Lower leg skin (tissue), 4 donors: ENCODE data around the gene FGD6. TPM values are rescaled to one million over a fixed set of nuclear protein-coding genes. Genes with fewer than 3 reads are reported as not detected.
A peak's percentile ranks its signal among the peaks of the same experiment; 100 is the strongest.

Source experiments
- DNase-seq, 2 donors: peaks; one replicate each; pipeline ENCODE4 v3.0.0-alpha.2; 2019; ENCODE audit warnings: low spot score in 2 of 2
- H3K4me3 ChIP-seq: fragments of 200-600 bp; sonication (generic); 2 replicates; pipeline ENCODE4 v1.5.1; 2017; ENCODE audit warnings: mild to moderate bottlenecking, low read depth; ENCODE audit not compliant: poor library complexity, severe bottlenecking
- POLR2A ChIP-seq, 2 donors: fragments of 450-650 bp; IDR thresholded peaks; one replicate each; pipeline ENCODE4 v1.6.1; 2016 to 2017; ENCODE audit warnings: antibody characterized with exemption in 2 of 2, mild to moderate bottlenecking in 1 of 2, moderate library complexity in 1 of 2
- WGBS, 2 donors: methylation state at CpG; one replicate each; pipeline ENCODE4 v1.1.5; 2018; 5-methylcytosine and 5-hydroxymethylcytosine counted together
- intact Hi-C: fragments of 100-400 bp; cut with DNase I; formaldehyde crosslinking; loops from one replicate; pipeline ENCODE4 v1.15.0; 2023; ENCODE audit warnings: low total_unique reads
- total RNA-seq, 4 donors: library from RNA; depleted of rRNA; stranded (reverse); fragments of >200 nt; gene quantifications; one replicate each; pipeline ENCODE4 v1.1.0, GENCODE V29; 2016
- TF ChIP-seq, protein P1 (sequence below), 3 donors: fragments of 450-650 bp; IDR thresholded peaks; one replicate each; pipeline ENCODE4 v1.5.1; 2016; ENCODE audit warnings: antibody characterized with exemption in 3 of 3, mild to moderate bottlenecking in 3 of 3, moderate library complexity in 2 of 3

The FGD6 gene
- total RNA-seq, 4 donors from 2014 or later = 13.9 to 19.1 (median 14.7) TPM

- WGBS, 2 donors = 1% methylated on average over 38 to 50 of the region's 99 CpGs
- TF ChIP-seq POLR2A (IDR thresholded peaks at IDR 0.05) = no peak
- TF ChIP-seq, protein P1, sequence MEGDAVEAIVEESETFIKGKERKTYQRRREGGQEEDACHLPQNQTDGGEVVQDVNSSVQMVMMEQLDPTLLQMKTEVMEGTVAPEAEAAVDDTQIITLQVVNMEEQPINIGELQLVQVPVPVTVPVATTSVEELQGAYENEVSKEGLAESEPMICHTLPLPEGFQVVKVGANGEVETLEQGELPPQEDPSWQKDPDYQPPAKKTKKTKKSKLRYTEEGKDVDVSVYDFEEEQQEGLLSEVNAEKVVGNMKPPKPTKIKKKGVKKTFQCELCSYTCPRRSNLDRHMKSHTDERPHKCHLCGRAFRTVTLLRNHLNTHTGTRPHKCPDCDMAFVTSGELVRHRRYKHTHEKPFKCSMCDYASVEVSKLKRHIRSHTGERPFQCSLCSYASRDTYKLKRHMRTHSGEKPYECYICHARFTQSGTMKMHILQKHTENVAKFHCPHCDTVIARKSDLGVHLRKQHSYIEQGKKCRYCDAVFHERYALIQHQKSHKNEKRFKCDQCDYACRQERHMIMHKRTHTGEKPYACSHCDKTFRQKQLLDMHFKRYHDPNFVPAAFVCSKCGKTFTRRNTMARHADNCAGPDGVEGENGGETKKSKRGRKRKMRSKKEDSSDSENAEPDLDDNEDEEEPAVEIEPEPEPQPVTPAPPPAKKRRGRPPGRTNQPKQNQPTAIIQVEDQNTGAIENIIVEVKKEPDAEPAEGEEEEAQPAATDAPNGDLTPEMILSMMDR (IDR thresholded peaks at IDR 0.05) = peak in 1 of 3 donors; percentile 32
Observed at GRCh38 chr12:95072900-95073697, 144.2 kb downstream of the FGD6 start, which contains the start of gene NR2C1. TSS of gene NR2C1 (minus strand) at chr12:95073618. CDS start at chr12:95067384, 6,234 bp downstream.

DNA sequence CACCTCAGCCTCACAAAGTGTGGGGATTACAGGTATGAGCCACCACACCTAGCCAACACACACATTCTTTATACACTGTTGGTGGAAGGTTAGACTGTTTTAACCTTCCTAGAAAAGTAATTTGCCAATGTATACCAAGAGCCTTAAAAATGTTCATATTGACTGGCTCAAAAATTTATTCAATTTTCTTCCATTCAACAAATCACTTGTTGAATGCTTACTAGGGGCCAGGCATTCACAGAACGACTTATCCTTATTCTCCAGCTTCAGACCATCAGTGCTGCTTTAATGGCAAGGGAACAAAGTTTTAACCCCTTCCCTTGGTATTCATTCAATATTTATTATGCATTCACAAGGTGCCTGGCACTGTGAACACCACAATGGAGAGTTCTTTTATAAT is 146.9 kb downstream of the FGD6 start:
- intact Hi-C loops = no loop called here
- no peak overlapping the region for H3K4me3 ChIP-seq
- no peak for DNase-seq
- 92 to 97% methylated on average over 1 of the region's 1 CpG for WGBS, 2 donors
- TF ChIP-seq POLR2A (IDR thresholded peaks at IDR 0.05) = no peak
- TF ChIP-seq, protein P1 (IDR thresholded peaks at IDR 0.05) = no peak

More at GRCh38 chr12:95072900-95073697, 144.2 kb downstream of the FGD6 start, which contains the start of gene NR2C1:
- intact Hi-C loops = no loop called here
- peak within 1 kb of the TSS; percentile 93 for H3K4me3 ChIP-seq
- DNase-seq = peak; percentile 88 to 97

DNA sequence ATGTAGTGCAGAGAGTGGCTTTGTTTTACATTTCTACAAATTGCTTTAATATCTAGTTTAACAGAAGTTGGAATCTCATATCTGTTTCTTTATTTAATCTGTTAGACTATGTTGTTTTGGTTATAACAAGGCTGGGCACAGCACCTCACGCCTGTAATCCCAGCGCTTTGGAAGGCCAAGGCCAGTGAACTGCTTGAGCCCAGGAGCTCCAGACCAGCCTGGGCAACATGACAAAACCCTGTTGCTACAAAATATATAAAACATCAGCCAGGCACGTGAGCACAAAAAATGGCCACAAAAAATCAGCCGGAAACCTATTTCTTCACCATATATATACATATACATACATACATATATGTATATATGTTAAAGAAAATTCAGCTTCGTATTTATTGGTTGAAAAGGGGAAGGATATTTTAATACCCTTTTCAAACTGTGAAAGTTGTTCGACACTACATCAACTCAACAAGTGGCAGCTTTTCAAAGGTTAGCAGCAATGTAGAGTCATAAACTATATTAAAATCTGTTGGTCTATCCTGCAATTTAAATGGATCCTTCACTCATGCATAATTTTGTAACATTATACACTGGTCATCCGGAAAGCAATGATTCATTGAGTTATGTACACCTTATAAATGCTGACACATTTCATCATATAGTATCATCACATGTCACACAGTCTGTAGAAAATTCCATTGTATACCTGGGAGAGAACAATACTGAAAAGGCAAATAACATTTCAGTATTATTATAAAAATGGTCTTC is 151.0 kb downstream of the FGD6 start:
- no peak overlapping the region for H3K4me3 ChIP-seq
- DNase-seq = no peak
- TF ChIP-seq, protein P1 (IDR thresholded peaks at IDR 0.05) = no peak
- no peak for TF ChIP-seq POLR2A (IDR thresholded peaks at IDR 0.05)
- WGBS, 2 donors = 93 to 95% methylated on average over 7 of the region's 7 CpGs
- intact Hi-C loops = no loop called here

DNA sequence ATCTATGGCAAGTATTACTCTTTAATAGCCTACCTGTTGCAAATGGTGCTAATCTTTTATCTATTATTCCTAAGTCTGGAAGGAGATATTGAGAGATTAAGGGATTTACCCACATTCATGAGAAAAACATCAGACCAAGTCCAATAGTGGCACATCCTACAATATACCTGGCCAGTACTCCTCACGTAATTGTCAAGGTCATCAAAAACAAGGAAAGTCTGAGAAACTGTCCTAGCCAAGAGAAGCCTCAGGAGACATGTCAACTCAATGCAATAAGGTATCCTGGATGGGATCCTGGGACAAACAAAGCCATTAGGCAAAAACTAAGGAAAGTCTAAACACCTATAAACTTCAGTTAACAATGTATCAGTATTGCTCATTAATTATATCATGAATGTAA is 156.3 kb downstream of the FGD6 start:
- no peak for DNase-seq
- no peak overlapping the region for H3K4me3 ChIP-seq
- TF ChIP-seq, protein P1 (IDR thresholded peaks at IDR 0.05) = no peak
- no peak for TF ChIP-seq POLR2A (IDR thresholded peaks at IDR 0.05)
- WGBS, 2 donors = 89 to 93% methylated on average over 1 of the region's 1 CpG
- intact Hi-C loops = no loop called here

- intact Hi-C loops = no loop called here
- WGBS, 2 donors = 95 to 97% methylated on average over 4 of the region's 4 CpGs
- H3K4me3 ChIP-seq = no peak overlapping the region
- DNase-seq = no peak
- no peak for TF ChIP-seq POLR2A (IDR thresholded peaks at IDR 0.05)
- TF ChIP-seq, protein P1 (IDR thresholded peaks at IDR 0.05) = no peak
Observed at GRCh38 chr12:95059984-95060383, 157.3 kb downstream of the FGD6 start.
